H9 (cell line): Measurements from ENCODE around the gene ITPA. TPM values are rescaled to one million over a fixed set of nuclear protein-coding genes. Genes with fewer than 3 reads are reported as not detected.

ENCODE experiments used
- DNase-seq: peaks from one replicate; pipeline ENCODE4 v3.0.0-alpha.2; 2017
- H2AFZ ChIP-seq: one replicate; pipeline ENCODE4 v1.6.1; 2013; ENCODE audit warnings: mild to moderate bottlenecking, low read length, control low read depth, moderate library complexity
- H2AK5ac ChIP-seq: 2 replicates; pipeline ENCODE4 v1.6.1; 2013; ENCODE audit warnings: low read length, control low read depth, mixed read lengths; ENCODE audit not compliant: insufficient read length
- H2BK120ac ChIP-seq: one replicate; pipeline ENCODE4 v1.6.1; 2013; ENCODE audit warnings: low read depth, mild to moderate bottlenecking, low read length, control low read depth, inconsistent platforms; ENCODE audit not compliant: poor library complexity, severe bottlenecking
- H2BK12ac ChIP-seq: 2 replicates; pipeline ENCODE4 v1.6.1; 2013; ENCODE audit warnings: low read length, control low read depth, mixed read lengths, low read depth; ENCODE audit not compliant: insufficient read length
- H2BK15ac ChIP-seq: 2 replicates; pipeline ENCODE4 v1.6.1; 2013; ENCODE audit warnings: low read depth, low read length, control low read depth
- H2BK20ac ChIP-seq: one replicate; pipeline ENCODE4 v1.6.1; 2013; ENCODE audit warnings: low read depth, mild to moderate bottlenecking, low read length, control low read depth, inconsistent platforms; ENCODE audit not compliant: poor library complexity, severe bottlenecking
- H2BK5ac ChIP-seq: 2 replicates; pipeline ENCODE4 v1.6.1; 2013; ENCODE audit warnings: low read length, control low read depth, mixed read lengths; ENCODE audit not compliant: insufficient read length
- H3K14ac ChIP-seq: 2 replicates; pipeline ENCODE4 v1.6.1; 2013; ENCODE audit warnings: low read length, control low read depth; ENCODE audit not compliant: insufficient read depth
- H3K18ac ChIP-seq: 2 replicates; pipeline ENCODE4 v1.6.1; 2013; ENCODE audit warnings: low read depth, mild to moderate bottlenecking, mixed read lengths, low read length, control low read depth; ENCODE audit not compliant: insufficient read length
- H3K23ac ChIP-seq: 2 replicates; pipeline ENCODE4 v1.6.1; 2013; ENCODE audit warnings: low read length, control low read depth, mixed read lengths, low read depth; ENCODE audit not compliant: insufficient read length
- H3K23me2 ChIP-seq: 2 replicates; pipeline ENCODE4 v1.6.1; 2013; ENCODE audit warnings: low read depth, mild to moderate bottlenecking, mixed read lengths, low read length, control low read depth; ENCODE audit not compliant: insufficient read length, poor library complexity, severe bottlenecking
- H3K27ac ChIP-seq: 2 replicates; pipeline ENCODE4 v1.5.1; 2013; ENCODE audit warnings: low read length, control low read depth, mixed read lengths, low read depth; ENCODE audit not compliant: insufficient read length
- H3K27me3 ChIP-seq: 2 replicates; pipeline ENCODE4 v1.6.1; 2013; ENCODE audit warnings: low read length, control low read depth, inconsistent platforms; ENCODE audit not compliant: insufficient read depth
- H3K4ac ChIP-seq: 2 replicates; pipeline ENCODE4 v1.6.1; 2013; ENCODE audit warnings: low read depth, mild to moderate bottlenecking, control low read depth, inconsistent platforms, low read length, moderate library complexity
- H3K4me1 ChIP-seq: 2 replicates; pipeline ENCODE4 v1.6.1; 2013; ENCODE audit warnings: low read length, control low read depth, inconsistent platforms; ENCODE audit not compliant: insufficient read depth
- H3K4me2 ChIP-seq: 2 replicates; pipeline ENCODE4 v1.6.1; 2013; ENCODE audit warnings: low read length, control low read depth, mixed read lengths; ENCODE audit not compliant: insufficient read length, insufficient read depth
- H3K56ac ChIP-seq: 2 replicates; pipeline ENCODE4 v1.6.1; 2013; ENCODE audit warnings: low read depth, mild to moderate bottlenecking, mixed read lengths, low read length, control low read depth; ENCODE audit not compliant: insufficient read length
- H3K79me1 ChIP-seq: 2 replicates; pipeline ENCODE4 v1.6.1; 2013; ENCODE audit warnings: low read depth, mild to moderate bottlenecking, moderate library complexity, low read length, control low read depth, inconsistent platforms; ENCODE audit not compliant: insufficient read depth, poor library complexity, severe bottlenecking
- H3K79me2 ChIP-seq: 2 replicates; pipeline ENCODE4 v1.6.1; 2013; ENCODE audit warnings: low read length, control low read depth, inconsistent platforms; ENCODE audit not compliant: insufficient read depth
- H3K9ac ChIP-seq: 2 replicates; pipeline ENCODE4 v1.6.1; 2013; ENCODE audit warnings: low read length, control low read depth, mixed read lengths; ENCODE audit not compliant: insufficient read length; ENCODE audit errors: extremely low read depth
- H3K9me3 ChIP-seq: one replicate; pipeline ENCODE4 v1.6.1; 2013; ENCODE audit warnings: low read depth, low read length, inconsistent platforms; ENCODE audit not compliant: control insufficient read depth
- H3T11ph ChIP-seq: one replicate; pipeline ENCODE4 v1.6.1; 2013; ENCODE audit warnings: mild to moderate bottlenecking, low read length, control low read depth, inconsistent platforms
- H4K20me1 ChIP-seq: one replicate; pipeline ENCODE4 v1.6.1; 2013; ENCODE audit not compliant: control insufficient read depth, insufficient read length, insufficient read depth
- H4K5ac ChIP-seq: 2 replicates; pipeline ENCODE4 v1.6.1; 2013; ENCODE audit warnings: low read depth, mild to moderate bottlenecking, mixed read lengths, low read length, control low read depth; ENCODE audit not compliant: insufficient read length
- H4K8ac ChIP-seq: replicated peaks from 2 replicates; pipeline ENCODE4 v1.6.1; 2013; ENCODE audit warnings: low read length, control low read depth, mixed read lengths, low read depth; ENCODE audit not compliant: insufficient read length
- H4K91ac ChIP-seq: 2 replicates; pipeline ENCODE4 v1.6.1; 2013; ENCODE audit warnings: low read depth, mild to moderate bottlenecking, moderate library complexity, mixed read lengths, low read length, control low read depth; ENCODE audit not compliant: insufficient read length
- H3K27ac Mint-ChIP-seq, 3 experiments: 2 replicates in 2 of 3; 3 replicates in 1 of 3; pipeline ENCODE4 v1.8.0; 2020 to 2021; ENCODE audit warnings: mixed read lengths in 3 of 3, mild to moderate bottlenecking in 1 of 3, moderate library complexity in 1 of 3
- H3K27me3 Mint-ChIP-seq: 2 replicates; pipeline ENCODE4 v1.8.0; 2021; ENCODE audit warnings: low read depth, mild to moderate bottlenecking, moderate library complexity, mixed read lengths
- H3K36me3 Mint-ChIP-seq, 3 experiments: 2 replicates in 2 of 3; 3 replicates in 1 of 3; pipeline ENCODE4 v1.8.0; 2020 to 2021; ENCODE audit warnings: low read depth in 3 of 3, mixed read lengths in 3 of 3; ENCODE audit not compliant: insufficient read depth in 1 of 3
- H3K4me1 Mint-ChIP-seq, 2 experiments: 2 replicates each; pipeline ENCODE4 v1.8.0; 2020; ENCODE audit warnings: mixed read lengths in 2 of 2
- H3K4me3 Mint-ChIP-seq, 2 experiments: 2 replicates in 1 of 2; 3 replicates in 1 of 2; pipeline ENCODE4 v1.8.0; 2020 to 2021; ENCODE audit warnings: mild to moderate bottlenecking in 2 of 2, mixed read lengths in 2 of 2, moderate library complexity in 1 of 2
- H3K9me3 Mint-ChIP-seq, 2 experiments: 2 replicates in 1 of 2; 3 replicates in 1 of 2; pipeline ENCODE4 v1.8.0; 2020; ENCODE audit warnings: mild to moderate bottlenecking in 2 of 2, mixed read lengths in 2 of 2, moderate library complexity in 1 of 2
- CTCF ChIP-seq: fragments of 200-600 bp; sonication (generic); conservative IDR thresholded peaks from 3 replicates; pipeline ENCODE4 v1.8.0; 2021; ENCODE audit warnings: antibody characterized with exemption, mild to moderate bottlenecking
- WGBS: extraction: QIAGEN DNeasy Blood & Tissue Kit; methylation state at CpG from one replicate; pipeline ENCODE4 v1.1.7; 2013; ENCODE audit warnings: missing lambda C conversion rate, low lambda C conversion rate, mixed read lengths; ENCODE audit not compliant: insufficient read length; ENCODE audit errors: extremely low coverage; 5-methylcytosine and 5-hydroxymethylcytosine counted together
- total RNA-seq: library from RNA; stranded (reverse); gene quantifications from 2 replicates; pipeline ENCODE4 v1.2.1, GENCODE V29; 2021

Gene ITPA
- total RNA-seq, 1 experiment from 2014 or later: 74.5 TPM

- Mint-ChIP-seq H3K36me3 (0 out of 7 replicates have a peak, but pooled peaks cover 0 to 5% (median 2%) of the 10 kb centered on the region in 3 experiments), H3K4me1 (peaks cover 23 to 25% of the 10 kb centered on the region in 2 experiments), H3K4me3 (no peak overlapping the region), H3K27me3 (peaks cover 67% of the 10 kb centered on the region), H3K27ac (no peak overlapping the region), H3K9me3 (no peaks in the 10 kb centered on the region)
- Histone ChIP-seq H3K4ac (no peak overlapping the region), H3K4me2 (no peak overlapping the region), H3K79me2 (no peaks in the 10 kb centered on the region), H3K18ac (no peak overlapping the region), H3K56ac (no peak overlapping the region), H4K5ac (no peak overlapping the region), H3K4me1 (no peaks in the 10 kb centered on the region; the same call in 1 of the 2 replicates), H3K27ac (no peak overlapping the region), H2AFZ (no peak overlapping the region), H4K91ac (no peak overlapping the region), H2BK5ac (no peak overlapping the region), H3T11ph (no peak overlapping the region), H4K8ac (no peak overlapping the region), H3K23ac (no peak overlapping the region), H2BK15ac (no peak overlapping the region), H3K14ac (no peak overlapping the region; the same call in 1 of the 2 replicates), H2AK5ac (no peak overlapping the region), H3K9me3 (no peaks in the 10 kb centered on the region), H4K20me1 (no peaks in the 10 kb centered on the region), H3K23me2 (peaks cover 14% of the 10 kb centered on the region), H2BK120ac (no peak overlapping the region), H2BK12ac (no peak overlapping the region), H3K79me1 (no peaks in the 10 kb centered on the region), H3K27me3 (peaks cover 7% of the 10 kb centered on the region; the same call in 1 of the 2 replicates), H3K9ac (no peak overlapping the region), H2BK20ac (no peak overlapping the region)
- no CpG with 5 or more reads among the region's 1 CpG for WGBS
- no peak for DNase-seq
- TF ChIP-seq CTCF: no peak
Observed at GRCh38 chr20:3244613-3245012, 35.3 kb downstream of the ITPA start.
